GM12865 (cell line): ENCODE data around the gene ZSWIM9.

Source experiments
- DNase-seq: peaks from one replicate; pipeline ENCODE4 v3.0.0; 2010; ENCODE audit warnings: low read depth
- H3K4me3 ChIP-seq: 2 replicates; pipeline ENCODE4 v1.5.1; 2011; ENCODE audit warnings: mild to moderate bottlenecking, low read depth, low read length, control low read depth
- CTCF ChIP-seq: IDR thresholded peaks from 2 replicates; pipeline ENCODE4 v1.5.1; 2011; ENCODE audit warnings: low read length, control low read depth, low read depth, inconsistent platforms; ENCODE audit not compliant: insufficient read depth; ENCODE audit errors: missing control alignments

ZSWIM9 gene

GRCh38 chr19:48133094-48133493, 37.4 kb upstream of the ZSWIM9 start:
- no peak for TF ChIP-seq CTCF
- no peak overlapping the region for H3K4me3 ChIP-seq
- DNase-seq: no peak

GRCh38 chr19:48135411-48135810, 35.1 kb upstream of the ZSWIM9 start:
- H3K4me3 ChIP-seq: no peak overlapping the region
- no peak for TF ChIP-seq CTCF
- peak; percentile 13 for DNase-seq

- no peak for TF ChIP-seq CTCF
- no peak for DNase-seq
- H3K4me3 ChIP-seq: no peak overlapping the region
Measured at GRCh38 chr19:48136547-48136946, 33.9 kb upstream of the ZSWIM9 start.

- no peak for TF ChIP-seq CTCF
- no peak for DNase-seq
Measured at GRCh38 chr19:48137411-48137810, 33.1 kb upstream of the ZSWIM9 start.

GRCh38 chr19:48139053-48139452, 31.4 kb upstream of the ZSWIM9 start:
- no peak overlapping the region for H3K4me3 ChIP-seq
- no peak for DNase-seq
- TF ChIP-seq CTCF: no peak

More at GRCh38 chr19:48137411-48137810, 33.1 kb upstream of the ZSWIM9 start:
- no peak overlapping the region for H3K4me3 ChIP-seq

- TF ChIP-seq CTCF: no peak
- DNase-seq: no peak
Measured at GRCh38 chr19:48147597-48148175, 22.8 kb upstream of the ZSWIM9 start.

GRCh38 chr19:48148576-48148975, 21.9 kb upstream of the ZSWIM9 start:
- no peak for DNase-seq
- H3K4me3 ChIP-seq: no peak overlapping the region
- TF ChIP-seq CTCF: no peak

More at GRCh38 chr19:48147597-48148175, 22.8 kb upstream of the ZSWIM9 start:
- H3K4me3 ChIP-seq: no peak overlapping the region
